CD4-positive, alpha-beta T cell treated with Interferon gamma for 1 hour (primary cell): ENCODE data around the gene SLA2.
A peak's percentile ranks its signal among the peaks of the same experiment; 100 is the strongest.

Source experiments
- DNase-seq: peaks from one replicate; pipeline ENCODE4 v3.0.0-alpha.2; 2020

Gene SLA2

DNA sequence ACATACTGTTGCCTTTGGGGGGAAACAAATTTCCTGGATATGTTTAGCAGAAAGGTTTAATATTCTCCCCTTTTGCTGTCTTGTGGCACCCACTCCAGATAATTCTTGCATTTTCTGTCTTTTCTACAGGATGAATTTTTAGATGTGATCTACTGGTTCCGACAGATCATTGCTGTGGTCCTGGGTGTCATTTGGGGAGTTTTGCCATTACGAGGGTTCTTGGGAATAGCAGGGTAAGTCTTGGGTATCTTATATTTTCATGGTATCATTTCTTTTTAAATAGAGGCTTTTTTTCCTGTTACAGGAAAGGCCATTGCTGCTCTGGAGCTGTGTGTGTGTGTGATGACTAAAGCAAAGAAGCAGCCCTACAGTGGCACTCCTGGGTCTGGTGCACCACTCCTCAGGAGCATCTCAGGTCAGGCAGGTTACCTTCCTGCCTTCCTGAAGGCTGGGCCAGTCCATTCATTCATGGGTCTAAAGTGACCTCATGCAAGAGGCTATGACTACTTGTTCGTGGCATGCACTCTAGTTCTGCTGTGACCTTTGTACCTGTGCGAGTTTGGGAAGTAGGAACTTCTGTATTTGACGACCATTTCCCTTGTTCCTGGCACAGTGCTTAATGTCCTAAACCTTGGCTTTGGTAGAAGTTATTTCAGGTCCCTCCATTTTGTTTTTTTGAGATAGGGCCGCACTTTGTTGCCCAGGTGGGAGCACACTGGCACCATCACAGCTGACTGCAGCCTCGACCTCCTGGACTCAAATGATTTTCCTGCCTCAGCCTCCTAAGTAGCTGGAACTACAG, 38.2 kb downstream of the SLA2 start:
- no peak for DNase-seq

DNA sequence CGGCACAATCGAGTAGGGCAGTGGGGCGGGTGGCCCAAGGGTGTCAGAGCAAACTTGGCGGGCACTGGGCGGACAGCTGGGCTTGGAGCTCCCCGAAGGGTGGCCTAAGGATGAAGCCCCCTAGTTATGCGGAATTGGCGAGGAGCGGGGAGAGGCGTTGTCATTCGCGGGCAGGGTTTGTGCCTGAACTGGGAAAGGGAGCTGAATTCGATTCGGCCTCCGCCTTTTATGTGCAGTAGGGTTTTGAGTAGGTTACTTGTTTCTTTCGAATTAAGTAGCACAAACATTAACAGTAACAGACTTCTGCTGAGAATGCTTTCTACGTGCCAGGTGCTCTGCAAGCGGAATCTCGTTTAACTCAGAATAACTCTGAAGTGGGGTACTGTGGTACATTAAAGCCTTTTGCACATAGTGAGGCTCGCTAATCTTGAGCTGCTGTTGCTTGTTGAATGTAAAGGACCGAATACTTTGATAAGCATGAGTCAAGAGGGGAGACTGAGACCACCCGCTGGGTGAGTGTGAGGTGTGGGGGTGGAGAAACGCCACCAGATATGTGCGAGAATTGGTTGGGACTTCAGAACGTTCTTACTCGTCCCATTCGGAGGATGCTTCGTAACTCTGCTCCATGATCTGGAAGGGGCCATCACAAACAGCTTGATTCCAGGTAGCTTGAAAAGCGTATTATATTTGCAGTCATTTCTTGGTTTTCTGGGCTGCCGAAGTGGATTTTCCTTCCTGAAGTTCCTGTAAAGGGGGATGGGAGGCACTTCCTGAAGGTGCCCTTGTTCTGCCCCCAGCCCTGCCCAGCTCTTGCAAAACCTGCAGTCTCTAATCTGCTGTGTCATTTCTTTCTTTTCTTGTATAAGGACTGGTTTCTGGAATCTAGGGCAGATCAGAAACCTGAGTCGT, 39.6 kb downstream of the SLA2 start:
- peak; percentile 41 for DNase-seq

GRCh38 chr20:36605399-36606157, 40.4 kb downstream of the SLA2 start, which contains the start of gene RAB5IF:
RAB5IF (plus strand) TSS chr20:36605779; CDS start chr20:36605952, 173 bp downstream.
- DNase-seq: peak; percentile 99

GRCh38 chr20:36604952-36605398, 41.0 kb downstream of the SLA2 start:
- DNase-seq: peak; percentile 72

DNA sequence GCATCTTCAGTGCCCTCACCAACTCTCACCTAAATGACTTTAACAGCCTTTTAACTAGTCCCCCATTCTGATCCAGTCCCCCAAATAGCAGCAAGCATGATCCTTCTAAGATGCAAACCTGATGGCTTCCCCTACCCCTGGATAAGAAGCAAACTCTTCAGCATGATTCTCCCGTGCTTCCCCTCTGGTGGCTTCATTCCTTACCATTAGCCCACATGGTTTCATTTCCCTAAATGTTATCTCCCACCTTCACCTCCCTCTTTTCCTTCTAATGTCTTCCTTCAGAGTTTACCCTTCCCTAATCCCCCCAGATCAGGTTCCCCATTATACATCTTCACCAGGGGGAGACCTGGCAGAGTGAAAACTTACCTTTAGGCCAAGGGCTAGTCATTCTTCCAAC, 44.5 kb downstream of the SLA2 start:
- no peak for DNase-seq

- no peak for DNase-seq
These were observed 46.1 kb downstream of the SLA2 start for GRCh38 chr20:36599912-36600345.

DNA sequence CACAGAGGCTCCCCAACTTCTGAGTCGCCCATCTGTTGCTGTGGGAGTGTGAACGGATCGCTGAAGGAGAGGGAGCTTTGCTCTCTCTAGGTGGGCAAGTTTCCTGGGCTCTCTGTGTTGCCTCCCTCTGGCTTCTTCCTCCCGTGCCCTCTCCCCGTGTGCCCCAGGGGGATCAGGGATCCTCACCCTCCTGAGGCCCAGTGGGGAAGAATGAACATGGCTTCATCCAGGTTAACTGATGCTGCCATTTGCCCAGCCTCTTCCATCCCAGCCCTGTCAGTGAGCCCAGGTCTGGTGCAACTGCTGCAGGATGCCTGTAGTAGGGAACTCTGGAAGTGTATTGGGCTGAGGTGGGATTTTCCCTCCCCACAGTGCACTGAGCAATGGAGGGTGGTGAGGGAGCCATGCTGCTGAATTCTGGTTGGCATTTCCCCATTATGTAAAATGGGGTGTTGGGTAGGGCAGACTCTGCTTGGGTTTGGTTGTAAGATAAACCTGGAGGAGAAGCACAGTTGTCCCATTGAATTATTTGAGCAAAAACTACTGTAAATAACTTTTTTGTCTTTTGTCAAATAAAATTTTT, 52.6 kb downstream of the SLA2 start:
- DNase-seq: no peak

GRCh38 chr20:36591854-36592641, 53.9 kb downstream of the SLA2 start:
- DNase-seq: peak; percentile 62

DNA sequence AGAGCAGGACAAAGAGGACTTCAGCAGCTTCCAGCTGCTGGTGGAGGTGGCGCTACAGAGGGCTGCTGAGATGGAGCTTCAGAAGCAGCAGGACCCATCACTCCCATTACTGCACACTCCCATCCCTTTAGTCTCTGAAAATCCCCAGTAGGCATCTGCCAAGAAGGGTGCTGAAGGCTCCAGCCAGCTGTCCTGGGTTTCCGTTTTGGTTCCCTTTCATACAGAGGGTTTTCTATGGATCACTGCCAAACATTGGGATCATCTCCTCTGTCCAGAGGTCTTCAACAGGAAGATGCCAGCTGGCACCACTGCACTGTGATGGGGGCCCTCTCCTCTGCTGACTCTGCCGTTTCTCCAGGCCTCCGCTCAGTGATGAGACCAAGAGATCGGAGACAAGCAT, 54.7 kb downstream of the SLA2 start:
- DNase-seq: no peak

DNA sequence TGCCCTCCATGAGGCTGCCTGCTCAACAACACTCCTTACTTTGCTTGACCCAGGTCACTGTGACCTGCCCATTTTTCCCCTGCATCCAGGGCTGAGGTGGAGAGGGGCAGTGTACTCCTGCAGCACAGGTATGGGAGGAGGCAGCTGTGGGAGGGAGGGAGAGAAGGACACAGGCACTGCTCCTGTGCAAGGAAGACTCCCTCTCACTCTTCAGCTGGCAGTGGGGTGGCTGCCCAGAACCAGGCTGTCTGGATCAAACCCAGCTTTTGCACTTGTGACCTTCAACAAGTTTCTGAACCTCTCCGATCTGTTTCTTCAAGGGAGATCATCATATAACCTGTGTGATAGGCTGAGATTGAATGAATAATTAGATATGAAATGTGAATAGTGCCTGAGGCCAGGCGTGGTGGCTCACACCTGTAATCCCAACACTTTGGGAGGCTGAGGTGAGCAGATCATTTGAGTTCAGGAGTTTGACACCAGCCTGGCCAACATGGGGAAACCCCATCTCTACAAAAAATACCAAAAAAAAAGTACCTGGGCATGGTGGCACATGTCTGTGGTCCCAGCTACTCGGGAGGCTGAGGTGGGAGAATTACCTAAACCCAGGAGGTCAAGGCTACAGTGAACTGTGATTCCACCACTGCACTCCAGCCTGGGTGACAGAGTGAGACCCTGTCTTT, 58.5 kb downstream of the SLA2 start:
- DNase-seq: no peak

DNA sequence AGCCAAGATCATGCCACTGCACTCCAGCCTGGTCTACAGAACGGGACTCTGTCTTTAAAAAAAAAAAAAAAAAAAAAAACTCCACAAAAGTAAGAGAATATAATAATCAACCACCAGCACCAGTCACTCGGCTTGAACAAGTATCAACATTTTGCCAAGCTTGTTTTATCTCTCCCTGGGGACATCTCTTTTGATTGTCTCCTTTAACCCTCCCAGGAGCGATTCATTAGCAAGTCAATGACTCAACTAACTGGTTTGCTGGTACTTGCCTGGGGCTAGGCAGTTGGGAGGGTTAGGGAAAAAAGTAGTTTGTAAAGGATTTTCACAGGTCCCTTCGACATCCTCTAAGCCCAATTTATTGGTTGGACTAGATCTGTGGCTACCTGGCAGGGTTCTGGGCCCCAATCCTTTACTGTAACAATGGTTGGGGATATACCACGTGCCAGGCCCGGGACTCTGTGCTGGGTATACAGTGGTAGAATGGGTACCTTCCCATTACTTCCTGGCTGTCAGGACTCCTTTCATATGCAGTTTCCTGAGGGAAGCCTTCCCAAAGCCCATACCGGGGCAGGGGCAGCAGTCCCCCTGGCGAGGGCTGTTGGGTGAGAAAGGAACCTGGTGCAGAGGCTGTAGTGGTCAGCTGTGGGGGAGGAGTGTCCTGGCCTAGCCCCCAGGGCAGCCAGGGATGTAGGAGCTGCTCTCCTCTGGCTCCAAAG, 60.4 kb downstream of the SLA2 start:
- DNase-seq: no peak

GRCh38 chr20:36584018-36584481, 61.9 kb downstream of the SLA2 start:
- no peak for DNase-seq

- DNase-seq: no peak
These were observed 63.2 kb downstream of the SLA2 start for GRCh38 chr20:36582821-36583220.

- DNase-seq: no peak
These were observed 63.7 kb downstream of the SLA2 start for GRCh38 chr20:36582322-36582721.

GRCh38 chr20:36579996-36580545, 65.9 kb downstream of the SLA2 start:
- DNase-seq: no peak

DNA sequence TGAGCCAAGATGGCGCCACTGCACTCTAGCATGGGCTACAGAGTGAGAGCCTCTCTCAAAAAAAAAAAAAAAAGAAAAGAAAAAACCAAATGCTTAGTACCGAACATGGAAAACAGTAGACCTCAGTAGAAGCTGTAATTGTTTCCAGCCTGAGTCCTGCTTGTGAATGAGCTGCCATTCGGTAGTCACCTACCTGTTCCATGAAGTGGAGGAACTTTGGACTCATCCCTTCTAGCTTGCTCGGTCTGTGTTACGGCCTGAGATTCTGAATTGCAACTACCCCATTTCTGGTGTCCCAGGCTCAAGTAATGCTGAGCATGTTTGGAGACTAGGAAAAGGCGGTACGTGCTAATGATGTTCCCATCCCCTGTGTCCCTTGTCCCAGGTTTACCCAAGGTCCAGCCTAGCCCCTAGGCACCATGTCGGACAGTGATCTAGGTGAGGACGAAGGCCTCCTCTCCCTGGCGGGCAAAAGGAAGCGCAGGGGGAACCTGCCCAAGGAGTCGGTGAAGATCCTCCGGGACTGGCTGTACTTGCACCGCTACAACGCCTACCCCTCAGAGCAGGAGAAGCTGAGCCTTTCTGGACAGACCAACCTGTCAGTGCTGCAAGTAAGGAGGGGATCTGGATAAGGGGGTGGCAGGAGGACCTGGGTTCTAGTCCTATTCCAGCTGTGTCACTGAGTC, 67.5 kb downstream of the SLA2 start:
- DNase-seq: no peak

GRCh38 chr20:36576081-36576445, 69.9 kb downstream of the SLA2 start:
- no peak for DNase-seq

- peak; percentile 53 for DNase-seq
These were observed 71.4 kb downstream of the SLA2 start for GRCh38 chr20:36574366-36575135.
